GM12873 (cell line): ENCODE measurements around the gene PLCB1.

Experiments used
- TF ChIP-seq, protein P1 (sequence below): IDR thresholded peaks from 2 replicates; pipeline ENCODE4 v1.5.1; 2012; ENCODE audit warnings: low read depth, mild to moderate bottlenecking, moderate library complexity, low read length, control low read depth; ENCODE audit not compliant: insufficient read depth; ENCODE audit errors: missing control alignments

PLCB1 gene

DNA sequence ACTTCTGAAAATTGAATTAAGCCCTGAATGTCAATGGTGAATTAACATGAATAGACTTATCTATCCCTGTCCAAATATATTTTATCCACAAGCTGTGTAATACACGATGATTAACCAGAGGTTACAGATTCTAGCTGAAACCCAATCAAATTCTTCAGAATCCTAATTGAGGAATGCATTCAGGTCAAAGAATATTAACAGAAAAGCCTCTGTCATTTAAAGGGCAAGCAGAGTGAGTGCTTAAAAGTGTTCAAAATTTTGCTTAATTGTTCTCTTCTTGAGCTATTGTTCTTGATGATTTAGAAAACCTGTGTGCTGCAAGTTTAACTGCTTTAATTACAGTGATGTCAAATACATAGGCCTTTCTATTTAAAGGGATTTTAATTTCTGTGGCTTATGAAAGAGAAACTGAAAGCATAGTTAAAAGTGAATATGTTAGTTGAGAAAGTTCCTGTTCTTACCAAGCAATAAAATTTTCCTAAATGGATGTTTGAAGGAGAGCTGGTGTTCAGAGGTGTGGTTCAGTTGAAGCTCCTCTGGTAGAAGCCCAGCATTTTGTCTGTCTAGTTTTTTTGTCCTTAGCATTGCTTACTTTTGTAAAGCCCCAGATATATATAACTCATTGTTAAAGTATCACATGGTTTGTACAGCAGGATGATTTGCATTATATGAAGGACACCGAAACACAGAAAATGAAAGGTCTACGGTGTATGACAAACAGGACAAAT lies 470.5 kb downstream of the PLCB1 start:
- TF ChIP-seq, protein P1, sequence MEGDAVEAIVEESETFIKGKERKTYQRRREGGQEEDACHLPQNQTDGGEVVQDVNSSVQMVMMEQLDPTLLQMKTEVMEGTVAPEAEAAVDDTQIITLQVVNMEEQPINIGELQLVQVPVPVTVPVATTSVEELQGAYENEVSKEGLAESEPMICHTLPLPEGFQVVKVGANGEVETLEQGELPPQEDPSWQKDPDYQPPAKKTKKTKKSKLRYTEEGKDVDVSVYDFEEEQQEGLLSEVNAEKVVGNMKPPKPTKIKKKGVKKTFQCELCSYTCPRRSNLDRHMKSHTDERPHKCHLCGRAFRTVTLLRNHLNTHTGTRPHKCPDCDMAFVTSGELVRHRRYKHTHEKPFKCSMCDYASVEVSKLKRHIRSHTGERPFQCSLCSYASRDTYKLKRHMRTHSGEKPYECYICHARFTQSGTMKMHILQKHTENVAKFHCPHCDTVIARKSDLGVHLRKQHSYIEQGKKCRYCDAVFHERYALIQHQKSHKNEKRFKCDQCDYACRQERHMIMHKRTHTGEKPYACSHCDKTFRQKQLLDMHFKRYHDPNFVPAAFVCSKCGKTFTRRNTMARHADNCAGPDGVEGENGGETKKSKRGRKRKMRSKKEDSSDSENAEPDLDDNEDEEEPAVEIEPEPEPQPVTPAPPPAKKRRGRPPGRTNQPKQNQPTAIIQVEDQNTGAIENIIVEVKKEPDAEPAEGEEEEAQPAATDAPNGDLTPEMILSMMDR, result no peak

DNA sequence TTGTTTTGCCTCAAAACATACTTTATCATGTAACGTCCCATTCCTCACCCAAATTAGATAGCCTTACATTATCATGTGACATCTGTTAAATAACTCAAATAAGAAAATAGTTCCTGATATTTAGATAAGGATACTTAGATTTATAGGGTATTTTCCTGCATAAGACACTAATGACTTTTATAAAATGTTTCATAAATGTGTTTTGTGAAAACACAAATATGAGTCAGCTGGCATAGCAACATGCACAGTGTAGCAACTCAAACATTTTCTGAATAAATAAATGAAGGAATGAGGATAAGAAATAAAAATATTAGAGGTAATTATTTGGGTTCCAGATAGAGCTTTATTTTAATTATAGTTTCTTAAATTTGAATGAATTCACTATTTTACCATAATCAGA lies 476.4 kb downstream of the PLCB1 start:
- TF ChIP-seq, protein P1, result no peak

DNA sequence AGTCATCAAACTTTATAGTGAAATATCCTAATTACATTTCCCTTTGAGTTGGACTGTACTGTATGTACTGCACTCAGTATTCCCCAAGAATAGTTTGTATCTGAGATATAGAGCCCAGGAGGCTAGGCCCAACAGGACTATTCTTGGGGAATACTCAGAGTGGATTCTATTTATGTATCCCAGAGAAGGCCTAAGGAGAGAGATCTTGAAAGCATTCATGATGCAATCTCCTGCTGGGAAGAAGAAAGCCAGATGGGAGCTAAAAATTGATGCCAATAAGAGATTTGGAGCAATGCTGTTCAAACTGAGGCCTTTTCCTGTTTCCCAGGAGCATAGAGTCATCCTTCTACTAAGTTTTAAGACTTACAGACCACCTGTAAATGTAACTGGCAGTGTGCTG lies 484.7 kb downstream of the PLCB1 start:
- TF ChIP-seq, protein P1, result no peak

DNA sequence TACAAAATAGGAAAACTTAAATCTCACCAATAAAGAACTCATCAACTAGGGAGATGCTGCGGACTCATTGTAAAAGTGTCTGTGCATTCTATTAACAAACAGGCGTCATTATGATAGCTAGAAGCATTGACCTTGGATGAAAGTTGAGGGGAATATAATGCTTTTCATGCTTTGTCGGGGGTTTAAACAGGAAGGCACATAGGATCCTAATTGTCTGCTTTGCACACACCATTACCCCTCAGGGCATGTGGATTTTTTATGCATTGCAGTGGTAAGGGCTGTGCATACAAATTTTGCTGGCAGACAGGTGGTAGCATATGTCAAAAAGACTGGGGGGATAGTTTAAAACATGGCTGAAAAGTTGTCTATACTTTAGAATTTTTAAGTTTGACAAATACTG lies 488.9 kb downstream of the PLCB1 start:
- TF ChIP-seq, protein P1, result no peak

DNA sequence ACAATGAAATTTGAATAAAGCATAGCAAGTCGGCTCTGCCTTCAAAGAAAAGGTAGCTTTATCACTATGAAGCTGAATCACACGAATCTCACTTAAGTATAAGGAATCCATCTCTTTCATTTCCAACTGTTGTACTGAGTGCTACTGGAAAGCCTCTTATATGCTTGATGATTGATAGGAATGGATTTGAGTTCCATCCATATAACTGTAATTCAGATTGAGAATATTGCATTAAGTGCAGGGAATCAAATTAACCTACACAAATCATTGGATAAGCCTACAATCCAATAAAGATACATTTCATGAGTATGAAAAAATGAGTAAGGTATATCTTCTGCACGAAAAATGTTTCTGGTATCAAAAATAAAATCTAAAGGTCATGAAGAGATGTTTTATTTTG lies 492.0 kb downstream of the PLCB1 start:
- TF ChIP-seq, protein P1, result no peak

DNA sequence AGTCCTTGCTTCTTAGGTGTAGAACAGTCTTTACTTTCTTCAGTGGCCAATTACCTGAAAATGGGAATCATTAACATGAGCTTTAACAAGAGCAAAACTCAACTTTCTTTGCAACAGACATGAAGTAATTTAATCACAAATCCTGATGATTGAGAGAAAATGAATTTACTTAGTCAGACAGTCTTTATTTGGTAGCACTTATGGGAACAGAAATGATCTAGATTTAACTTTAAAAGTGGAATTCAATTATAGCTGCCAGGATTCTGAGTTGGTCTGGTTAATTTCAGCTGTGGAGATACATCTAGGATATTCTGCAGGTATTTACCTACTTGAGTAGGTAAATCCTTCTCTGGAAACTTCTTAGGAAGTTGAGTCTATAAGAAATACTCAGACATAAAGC lies 492.6 kb downstream of the PLCB1 start:
- TF ChIP-seq, protein P1, result no peak

DNA sequence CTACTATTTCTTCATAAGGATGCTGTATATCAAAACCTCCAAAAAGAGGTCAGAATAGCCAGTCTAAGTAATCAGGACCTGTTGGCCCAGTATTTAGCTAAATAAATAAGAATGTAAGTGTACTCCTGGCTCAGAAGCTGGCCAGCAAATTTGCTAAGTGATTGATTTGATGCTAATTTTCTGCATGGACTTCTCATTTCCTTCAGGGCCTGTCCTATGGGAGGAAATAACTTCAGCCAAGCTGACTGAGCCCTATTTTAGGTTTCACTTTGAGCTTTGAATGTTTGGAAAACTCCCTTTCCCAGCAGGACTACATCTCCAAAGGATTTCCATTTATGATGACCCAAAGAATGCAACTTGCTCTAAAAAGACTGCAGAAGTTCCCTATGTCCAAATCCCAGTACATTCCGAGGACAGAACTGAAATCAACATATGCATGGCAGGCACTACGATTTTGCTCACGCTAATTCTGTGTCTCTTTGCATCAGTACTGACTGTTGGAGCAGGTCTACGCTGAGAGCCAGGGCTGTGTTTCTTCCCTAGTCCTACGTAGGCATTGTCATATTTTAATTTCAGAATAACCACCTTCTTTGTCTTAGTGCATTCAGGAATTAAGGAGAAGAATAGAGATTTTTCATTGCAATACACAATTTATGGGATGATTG lies 495.4 kb downstream of the PLCB1 start:
- TF ChIP-seq, protein P1, result no peak
